Stimulated activated CD8-positive, alpha-beta memory T cell treated with anti-CD3 and anti-CD28 coated beads, Interleukin-4, amount 100 ng/mL, for 48 hours (primary cell): Measurements from ENCODE around the gene POLDIP3.
A peak's percentile ranks its signal among the peaks of the same experiment; 100 is the strongest.
"Not testable (repeated sequence)": the region's sequence is repeated elsewhere in the genome, so short reads cannot be mapped to it uniquely, and the experiment has no call there.

Experiments
- DNase-seq: peaks from one replicate; pipeline ENCODE4 v3.0.0-alpha.2; 2020

Gene POLDIP3

DNA sequence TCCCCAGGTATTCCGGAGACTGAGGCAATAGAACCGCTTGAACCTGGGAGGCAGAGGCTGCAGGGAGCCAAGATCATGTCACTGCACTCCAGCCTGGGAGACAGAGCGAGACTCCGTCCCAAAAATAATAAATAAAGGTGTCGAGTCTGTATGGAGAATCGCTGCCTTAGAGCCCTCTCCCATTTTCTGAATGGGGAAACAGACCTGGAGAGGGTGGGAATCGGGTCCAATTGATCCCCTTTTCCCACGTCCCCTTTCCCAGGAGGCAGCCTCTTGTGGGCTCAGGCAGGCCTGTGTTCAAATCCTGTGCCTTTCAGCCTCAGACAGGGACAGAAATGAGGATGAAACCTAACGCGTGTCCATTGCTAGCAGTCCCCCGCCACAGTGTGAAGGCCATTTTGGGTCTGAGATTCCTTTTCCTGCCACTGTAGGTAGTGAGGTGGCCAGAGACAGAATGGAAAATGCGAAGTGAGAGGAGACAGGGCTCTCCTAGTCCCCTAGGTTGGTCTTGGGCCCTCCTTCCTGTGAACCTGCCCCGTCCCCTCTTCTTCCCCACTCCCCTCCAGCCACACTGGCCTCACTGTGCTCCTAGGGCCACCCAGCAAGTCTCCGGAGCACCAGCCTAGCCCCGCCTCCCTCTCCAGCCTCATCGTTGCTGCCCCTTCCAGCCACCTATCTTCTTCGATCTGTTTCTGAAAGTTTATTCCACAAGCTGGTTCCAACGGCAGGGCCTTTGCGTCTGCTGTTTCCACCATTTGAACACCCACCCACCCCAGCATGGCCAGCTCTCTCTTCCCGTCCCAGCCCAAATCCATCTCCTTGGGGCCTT is 2.7 kb upstream of the POLDIP3 start:
- no peak for DNase-seq

DNA sequence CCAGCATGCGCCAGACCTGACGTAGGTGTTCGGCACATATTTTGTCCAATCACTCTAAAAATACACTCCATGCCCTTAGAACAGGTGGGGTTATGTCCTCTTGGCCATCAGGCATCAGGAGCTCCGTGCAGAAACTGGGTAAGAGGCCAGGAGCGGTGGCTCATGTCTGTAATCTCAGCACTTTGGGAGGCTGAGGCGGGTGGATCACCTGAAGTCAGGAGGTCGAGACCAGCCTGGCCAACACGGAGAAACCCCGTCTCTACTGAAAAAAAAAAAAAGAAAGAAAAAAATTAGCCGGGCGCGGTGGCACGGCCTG is 1.1 kb upstream of the POLDIP3 start:
- DNase-seq = not testable (repeated sequence)

DNA sequence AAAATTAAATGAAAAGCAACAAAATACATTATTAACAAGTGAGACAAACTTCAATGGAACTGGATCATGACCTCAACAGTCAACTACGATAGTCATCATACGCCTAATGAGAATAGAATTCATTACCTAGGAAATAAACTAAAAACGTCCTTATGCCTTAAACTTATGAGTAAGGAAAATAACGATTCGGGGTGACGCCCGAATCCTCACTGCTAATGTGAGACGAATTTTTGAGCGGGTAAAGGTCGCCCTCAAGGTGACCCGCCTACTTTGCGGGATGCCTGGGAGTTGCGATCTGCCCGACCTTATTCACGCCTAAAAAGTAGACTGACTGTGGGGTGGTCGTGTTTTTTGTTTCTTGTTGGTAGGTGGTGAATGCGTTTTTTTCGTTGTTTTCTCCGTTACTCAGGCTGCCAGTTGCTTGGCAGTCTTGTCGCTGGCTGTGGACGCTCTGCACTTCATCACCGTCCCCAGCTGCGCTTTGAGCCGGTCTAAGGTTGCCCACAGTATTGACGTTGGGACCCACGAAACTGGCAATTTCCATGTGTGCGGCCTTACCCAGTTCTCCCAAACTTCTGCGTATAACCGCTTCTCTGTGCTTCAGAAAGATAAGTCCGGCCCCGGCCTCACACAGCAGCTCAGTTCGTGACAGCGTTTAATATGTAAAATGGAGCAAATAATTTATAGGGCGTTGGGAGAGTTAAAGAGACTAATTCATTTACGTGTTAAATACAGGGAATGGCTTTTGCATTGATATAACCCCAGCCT is 593 bp upstream of the POLDIP3 start:
- peak; percentile 92 for DNase-seq

DNA sequence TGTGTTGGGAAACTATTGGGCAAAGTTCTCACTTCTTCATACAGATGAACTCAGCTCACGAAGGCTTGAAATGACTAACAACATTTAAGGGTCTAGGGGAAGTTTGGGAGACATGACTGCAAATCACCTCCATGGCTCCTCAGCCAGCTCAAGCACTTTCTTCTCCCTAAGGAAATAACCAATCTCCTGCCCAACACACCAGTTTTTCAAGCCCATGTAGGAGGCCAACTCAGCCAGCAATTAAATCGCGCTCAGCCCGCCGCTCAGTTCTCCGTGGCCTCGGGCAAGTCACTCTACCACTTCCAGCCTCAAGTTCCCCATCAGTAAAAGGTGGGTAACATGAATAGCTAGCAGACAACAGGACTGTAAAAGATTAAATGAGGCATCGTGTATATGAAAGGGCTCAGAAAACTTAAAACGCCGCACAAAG is 796 bp downstream of the POLDIP3 start:
- DNase-seq = peak; percentile 49

DNA sequence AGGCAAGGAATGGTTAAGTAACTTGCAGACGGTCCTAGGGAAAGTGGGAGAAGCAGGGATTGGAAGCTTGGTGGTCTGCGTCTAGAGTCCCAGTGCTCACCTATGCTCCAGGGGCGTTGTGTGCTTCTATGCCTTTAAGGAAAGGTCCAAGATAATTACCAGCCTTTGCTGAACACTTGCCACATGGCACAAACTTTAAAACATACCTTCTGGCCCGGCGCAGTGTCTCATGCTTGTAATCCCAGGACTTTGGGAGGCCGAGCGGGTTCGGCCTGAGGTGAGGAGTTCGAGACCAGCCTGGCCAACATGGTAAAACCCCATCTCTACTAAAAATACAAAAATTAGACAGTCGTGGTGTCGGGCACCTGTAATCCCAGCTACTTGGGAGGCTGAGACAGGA is 2.3 kb downstream of the POLDIP3 start:
- no peak for DNase-seq

DNA sequence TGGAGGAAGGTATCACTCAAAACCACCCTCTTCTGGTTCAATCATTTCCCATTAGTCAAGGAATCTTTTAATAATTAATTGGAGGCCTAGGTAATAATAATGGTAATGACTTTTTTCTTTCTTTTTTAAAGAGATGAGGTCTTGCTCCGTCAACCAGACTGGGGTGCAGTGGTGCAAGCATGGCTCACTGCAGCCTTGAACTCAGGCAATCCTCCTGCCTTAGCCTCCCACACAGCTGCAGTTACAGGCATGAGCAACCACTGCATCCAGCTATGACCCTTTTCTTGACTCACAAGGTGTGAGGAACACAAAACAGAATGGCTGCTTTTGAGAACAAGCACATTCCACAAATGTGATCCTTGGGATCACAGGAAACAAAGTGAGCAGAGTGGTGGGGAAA is 3.6 kb downstream of the POLDIP3 start:
- no peak for DNase-seq

DNA sequence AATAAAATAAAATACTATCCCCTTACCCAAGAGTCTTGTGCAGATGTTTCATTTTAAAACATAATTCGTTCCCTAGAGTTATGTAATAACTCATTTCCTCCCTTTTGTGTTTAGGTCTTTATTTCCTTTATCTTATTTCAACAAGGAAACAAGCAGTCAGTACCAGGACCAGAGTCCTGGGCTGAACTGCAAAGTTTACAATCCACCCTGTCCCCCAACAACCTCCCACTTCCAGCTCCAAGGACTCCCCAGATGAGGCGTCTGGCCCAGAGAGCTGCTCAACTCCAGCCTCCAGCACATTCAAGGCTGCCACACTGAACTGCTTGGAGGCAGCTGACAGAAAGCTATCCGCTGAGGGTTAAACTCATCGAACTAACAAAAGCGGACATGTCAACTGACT is 4.5 kb downstream of the POLDIP3 start:
- no peak for DNase-seq

DNA sequence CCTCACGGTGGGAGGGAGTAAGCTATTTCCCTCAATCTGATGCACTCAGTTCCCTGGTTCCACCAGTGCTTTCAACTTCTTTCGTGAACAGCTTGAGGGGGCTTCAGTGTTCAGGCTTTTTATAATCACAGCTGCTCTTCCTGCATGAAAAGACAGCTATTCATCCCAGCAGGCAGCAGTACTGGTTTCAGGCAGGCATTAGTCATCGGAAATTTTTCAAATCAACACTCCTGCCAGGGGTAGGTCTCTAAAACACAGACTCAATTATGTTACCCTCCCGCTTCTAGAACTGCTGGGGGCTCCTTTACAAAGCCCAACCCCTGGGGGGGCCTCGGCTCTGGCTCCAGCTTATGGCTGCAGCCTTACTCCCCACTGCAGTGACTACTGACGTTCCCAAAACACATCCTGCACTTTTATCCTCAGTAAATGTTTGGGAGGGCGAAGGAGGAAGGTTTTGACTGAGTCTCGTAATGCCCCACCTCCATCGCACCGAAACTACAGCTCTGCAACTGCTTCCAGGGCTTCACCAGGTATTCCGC is 5.8 kb downstream of the POLDIP3 start:
- DNase-seq = no peak

DNA sequence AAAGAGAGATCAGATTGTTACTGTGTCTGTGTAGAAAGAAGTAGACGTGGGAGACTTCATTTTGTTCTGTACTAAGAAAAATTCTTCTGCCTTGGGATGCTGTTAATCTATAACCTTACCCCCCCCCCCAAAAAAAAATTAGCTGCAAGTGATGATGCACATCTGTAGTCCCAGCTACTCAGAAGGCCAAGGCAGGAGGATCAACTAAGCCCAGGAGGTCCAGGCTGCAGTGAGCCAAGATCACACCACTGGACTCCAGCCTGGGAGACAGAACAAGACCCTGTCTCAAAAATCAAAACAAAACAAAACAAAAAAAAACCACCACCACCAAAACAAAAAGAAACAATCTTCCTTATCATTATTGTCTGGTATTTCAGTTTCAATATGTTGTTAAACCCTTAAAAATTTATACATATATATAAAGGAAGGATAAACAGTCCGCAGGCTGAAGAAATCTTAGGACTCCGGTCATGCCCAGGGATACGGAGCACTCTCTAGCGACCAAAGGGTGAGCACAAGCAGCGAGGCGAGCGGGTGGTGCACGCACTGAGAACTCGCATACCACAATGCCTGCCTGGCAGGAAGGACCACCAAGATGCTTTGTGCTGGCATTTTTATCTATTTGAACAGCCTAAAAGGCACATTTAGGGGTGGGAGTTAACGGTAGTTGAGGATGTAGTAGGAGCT is 6.4 kb downstream of the POLDIP3 start:
- DNase-seq = no peak

DNA sequence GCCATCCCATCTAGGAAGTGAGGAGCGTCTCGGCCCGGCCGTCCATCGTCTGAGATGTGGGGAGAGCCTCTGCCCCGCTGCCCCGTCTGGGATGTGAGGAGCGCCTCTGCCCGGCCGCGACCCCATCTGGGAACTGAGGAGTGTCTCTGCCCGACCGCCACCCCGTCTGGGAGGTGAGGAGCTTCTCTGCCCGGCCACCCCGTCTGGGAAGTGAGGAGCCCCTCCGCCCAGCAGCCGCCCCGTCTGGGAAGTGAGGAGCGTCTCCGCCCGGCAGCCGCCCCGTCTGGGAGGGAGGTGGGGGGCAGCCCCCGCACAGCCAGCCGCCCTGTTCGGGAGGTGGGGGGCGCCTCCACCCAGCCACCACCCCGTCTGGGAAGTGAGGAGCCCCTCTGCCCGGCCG is 7.0 kb downstream of the POLDIP3 start:
- DNase-seq = not testable (repeated sequence)

DNA sequence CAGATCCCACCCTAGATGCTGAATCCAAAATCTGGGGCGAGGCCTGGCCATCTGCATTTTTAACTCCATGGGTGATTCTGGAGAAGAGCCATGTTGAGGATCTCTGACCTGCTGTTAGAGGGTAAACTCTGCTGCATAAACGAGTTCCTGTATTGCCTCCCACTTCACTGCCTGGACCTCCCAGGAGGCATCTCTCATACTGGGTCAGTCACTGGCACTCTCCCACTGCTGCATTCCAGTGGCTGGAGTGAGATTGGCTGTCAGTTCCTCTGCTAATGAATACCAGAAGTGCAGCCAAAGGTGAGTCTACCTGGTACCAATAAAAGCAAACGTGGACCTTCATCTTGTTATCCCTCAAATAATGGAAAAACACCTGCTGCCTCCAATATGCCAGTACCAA is 10.3 kb downstream of the POLDIP3 start:
- no peak for DNase-seq

DNA sequence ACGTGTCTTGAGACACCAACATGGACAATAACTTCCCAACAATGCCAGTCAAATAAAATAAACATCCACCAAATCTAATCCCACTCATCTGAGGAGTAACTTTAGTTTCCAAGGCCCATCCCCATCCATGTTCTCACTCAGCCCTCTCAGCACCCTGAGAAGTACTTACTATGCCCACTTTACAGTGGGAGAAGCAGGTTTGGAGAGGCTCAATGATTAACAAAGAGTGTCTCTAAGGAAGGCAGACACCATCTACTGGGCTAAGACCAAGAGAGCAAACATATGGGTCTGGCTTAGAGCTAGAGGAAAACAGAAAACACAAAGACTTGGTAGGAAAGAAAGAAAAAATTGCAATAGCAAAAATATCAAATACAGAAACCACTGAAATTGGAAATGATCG is 11.3 kb downstream of the POLDIP3 start:
- no peak for DNase-seq

DNA sequence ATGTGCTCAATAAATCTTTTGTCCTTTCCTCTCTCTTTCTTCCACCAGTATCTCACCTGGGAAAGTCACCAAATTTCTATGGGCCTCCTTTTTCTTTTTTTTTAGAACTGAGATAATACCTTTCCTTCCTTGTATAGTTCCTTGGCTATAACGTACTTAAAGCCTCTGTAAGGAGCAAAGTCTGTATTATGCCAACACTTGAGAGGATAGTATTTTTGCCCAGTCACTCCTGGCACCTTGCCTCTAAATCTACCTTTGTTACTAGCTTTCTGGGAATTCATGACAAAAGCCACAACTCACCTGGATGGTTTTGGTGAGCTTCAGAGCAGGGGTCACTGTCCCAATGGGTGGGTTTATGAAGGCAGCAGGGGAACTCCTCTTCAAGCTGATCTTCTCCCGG is 12.2 kb downstream of the POLDIP3 start:
- DNase-seq = no peak

DNA sequence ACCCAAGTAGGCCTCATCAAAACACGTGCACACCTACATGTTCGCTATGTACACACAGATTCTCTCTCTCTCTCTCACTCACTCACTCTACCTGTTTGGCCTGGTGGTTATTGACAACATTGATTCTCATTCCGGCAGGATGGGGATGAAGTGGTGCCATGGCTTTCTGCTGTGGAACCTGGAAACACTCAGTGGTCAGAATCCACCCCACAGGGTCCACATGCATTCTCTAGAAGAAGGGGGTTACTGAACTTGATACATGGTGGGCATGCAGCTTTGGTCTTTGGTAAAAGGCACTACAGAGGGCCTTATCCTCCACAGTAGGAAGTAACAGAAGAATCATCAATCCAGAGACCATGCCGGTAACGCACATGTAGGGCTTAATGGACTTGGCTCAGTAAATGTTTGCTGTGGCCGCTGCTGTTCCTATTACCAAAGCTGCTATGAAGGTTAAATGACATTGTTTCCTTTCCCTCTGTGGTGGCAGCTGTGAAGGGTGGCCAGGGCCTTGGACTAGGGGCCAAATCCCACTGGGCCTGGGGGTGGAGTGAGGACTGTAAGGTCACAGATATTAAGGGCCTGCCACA is 12.7 kb downstream of the POLDIP3 start:
- DNase-seq = no peak

DNA sequence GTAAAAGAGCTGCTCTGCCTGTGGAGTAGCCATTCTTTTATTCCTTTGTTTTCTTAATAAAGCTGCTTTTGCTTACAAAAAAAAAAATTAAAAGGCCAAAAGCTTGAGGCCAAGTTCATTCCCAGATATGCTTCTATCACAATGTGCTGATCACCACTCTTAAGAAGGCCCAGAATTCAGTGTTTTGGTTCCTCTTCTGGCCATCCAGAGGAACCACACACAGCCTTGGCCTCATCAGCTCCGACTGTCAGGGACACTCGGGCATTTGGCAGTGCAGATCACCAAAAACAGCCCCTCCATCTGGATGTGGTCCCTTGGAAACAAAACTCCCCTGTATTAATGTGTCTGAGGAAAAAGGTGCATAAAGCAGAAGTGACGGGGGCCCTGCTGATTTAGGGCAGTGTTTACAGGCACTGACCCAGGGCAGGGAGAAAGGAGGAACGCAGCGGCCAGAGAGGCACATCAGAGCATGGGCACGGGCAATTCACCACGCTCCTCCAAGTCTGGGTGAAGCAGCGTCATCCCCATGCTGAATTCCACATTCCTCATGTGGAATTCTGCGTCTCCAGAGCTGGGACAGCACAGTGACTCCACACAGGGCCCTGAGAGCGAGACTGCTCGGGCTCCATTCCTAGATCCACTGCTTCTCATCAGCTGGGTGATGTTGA is 17.7 kb downstream of the POLDIP3 start:
- DNase-seq = no peak

DNA sequence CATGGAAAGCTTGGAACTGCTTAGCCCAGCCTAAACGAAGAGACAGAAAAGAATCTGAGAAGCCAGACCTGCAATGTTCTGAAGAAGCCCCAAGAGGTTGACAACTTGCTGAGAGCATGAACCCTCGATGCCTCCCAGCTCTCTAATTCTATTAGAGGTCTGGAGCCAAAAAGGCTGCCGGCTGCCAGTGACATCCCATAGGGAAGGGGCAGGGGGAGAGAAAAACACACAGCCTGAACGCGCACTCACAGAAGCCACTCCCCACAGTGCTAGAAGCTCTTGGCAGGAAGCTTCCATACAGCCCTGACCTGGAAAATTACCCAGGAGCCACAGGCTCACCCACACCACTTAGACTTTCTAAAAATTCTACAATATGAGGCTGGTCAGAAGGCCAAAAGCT is 18.3 kb downstream of the POLDIP3 start:
- DNase-seq = no peak

DNA sequence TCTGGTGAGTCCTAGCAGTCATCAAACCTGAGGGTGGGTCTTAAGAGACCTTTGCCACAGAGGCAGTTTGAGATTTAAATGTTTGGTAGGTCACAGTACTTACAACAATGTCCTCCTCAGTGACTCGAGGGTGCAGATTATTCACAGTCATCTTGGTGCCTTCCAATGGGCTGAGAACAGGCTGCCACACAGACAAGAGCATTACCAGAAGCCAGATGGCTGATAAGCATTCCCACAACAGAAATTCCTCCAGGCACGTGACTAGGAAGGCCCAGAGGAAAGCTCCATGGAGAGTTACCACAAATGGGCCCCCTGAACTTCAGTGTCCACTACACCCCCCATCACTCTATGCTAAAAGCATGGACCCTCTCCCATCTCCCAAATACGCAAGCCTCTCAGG is 19.2 kb downstream of the POLDIP3 start:
- no peak for DNase-seq

DNA sequence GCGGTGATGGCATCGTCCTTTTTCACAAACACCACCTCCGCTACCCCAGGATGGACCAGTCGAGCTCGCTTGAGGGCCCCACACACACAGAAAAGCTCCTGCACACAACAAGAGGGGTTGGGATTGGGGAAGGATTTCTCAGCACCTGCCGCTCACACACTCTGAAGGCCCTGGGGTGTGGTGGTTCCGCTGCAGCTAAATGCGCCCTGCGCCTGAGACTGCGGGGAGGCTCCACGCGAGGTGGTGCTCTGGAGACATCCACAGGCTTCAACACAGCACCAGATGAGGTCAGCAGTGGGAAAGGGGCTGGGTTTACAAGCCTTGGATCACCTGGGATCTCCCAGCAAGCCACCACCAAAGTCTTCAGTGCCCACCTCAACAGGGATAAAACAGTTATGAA is 22.7 kb downstream of the POLDIP3 start:
- no peak for DNase-seq

DNA sequence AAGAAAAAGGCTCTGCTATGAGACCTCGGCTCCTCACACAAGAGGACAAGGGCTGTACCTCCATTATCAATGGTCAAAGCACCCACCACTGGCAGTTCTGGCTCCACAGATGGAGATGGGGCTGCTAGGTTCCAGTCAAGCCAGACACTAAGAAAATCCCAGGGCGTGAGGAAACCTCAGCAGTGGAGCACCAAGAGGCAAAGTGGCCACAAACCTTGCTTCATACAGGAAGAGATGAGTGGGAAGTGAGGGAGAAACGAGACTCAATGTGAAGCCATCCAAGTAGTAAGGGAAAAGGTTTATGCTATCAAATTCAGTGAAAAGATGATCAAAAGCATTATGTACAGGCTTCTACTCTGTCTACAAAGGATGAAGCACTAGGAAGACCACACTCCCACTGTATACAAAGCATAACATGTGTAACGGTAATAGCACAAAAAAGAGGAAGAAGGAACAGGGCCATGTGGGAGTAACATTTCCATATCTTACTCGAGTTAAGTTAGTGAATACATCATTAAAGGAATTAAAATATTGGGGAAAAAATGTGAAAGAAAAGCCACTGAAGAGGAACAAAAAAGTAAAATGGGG is 27.0 kb downstream of the POLDIP3 start:
- no peak for DNase-seq

DNA sequence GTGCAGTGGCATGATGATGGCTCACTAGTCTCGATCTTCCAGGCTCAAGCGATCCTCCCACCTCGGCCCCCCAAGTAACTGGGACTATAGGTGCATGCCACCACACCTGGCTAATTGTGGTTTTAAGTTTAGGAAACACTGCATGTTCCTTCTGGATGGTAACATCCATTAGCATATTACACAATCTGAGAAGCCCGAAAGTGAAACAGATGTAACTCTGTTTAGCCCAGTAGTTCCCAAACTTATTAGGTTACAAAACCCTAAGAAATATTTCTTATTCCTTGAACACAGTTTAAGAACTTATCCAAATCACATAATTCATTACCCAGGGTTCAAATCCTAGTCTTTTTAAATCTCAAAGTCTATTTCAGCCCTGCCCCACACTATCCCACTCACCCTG is 28.3 kb downstream of the POLDIP3 start:
- DNase-seq = no peak

DNA sequence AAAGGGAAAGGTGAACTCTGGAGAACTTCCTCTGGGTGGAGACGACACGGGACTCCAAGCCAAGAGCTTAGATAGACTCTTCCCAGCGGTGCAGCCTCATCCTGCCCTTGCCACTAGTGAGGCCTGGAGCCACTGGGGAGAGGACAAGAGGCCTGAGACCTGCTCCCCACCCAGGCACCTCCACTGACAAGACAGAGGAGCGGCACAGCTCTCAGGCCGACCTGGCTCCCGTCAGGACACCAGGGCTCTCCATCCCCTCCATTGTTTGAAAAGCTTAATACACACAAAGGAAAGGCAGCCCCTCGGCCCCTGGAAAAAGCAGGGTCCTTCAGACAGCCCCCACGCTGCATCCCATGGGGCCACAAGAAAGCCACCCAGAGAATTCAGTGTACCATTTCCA is 29.6 kb downstream of the POLDIP3 start:
- DNase-seq = no peak

DNA sequence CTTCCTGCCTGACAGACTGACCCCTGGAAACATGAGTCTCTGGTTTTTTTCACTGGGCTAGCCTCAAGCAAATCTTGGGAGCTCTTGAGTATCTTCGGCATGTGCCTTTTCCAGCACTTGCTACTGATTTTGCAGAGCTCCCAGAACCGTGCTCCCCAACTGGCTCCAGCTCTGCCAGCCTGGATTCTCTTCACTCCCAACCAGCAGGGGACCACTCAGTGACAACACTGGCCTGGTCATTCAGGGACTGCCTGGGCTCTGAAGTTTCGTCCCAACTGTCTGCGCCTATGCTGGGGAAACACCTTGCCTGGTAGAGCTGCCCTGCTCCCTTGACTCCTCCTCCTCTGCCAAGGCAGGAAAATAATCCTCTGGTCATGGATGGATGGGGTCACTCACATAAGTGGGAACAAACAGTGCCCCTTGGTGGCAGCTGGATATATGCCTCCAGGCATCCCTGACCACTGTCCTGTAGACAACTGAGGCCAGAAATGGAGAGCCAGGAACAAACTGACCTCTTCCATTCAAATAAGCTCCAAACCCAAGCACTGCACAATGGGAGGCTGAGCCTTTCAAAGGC is 30.2 kb downstream of the POLDIP3 start:
- no peak for DNase-seq
